NCI-H2227 (cell line): ENCODE data around the gene ENPEP.
"Not testable (repeated sequence)": the region's sequence is repeated elsewhere in the genome, so short reads cannot be mapped to it uniquely, and the experiment has no call there.

Experiments
- DNase-seq: peaks from one replicate; lab custom pipeline; 2025; ENCODE audit not compliant: unreplicated experiment; lab: John Stamatoyannopoulos, UW

ENPEP gene

DNA sequence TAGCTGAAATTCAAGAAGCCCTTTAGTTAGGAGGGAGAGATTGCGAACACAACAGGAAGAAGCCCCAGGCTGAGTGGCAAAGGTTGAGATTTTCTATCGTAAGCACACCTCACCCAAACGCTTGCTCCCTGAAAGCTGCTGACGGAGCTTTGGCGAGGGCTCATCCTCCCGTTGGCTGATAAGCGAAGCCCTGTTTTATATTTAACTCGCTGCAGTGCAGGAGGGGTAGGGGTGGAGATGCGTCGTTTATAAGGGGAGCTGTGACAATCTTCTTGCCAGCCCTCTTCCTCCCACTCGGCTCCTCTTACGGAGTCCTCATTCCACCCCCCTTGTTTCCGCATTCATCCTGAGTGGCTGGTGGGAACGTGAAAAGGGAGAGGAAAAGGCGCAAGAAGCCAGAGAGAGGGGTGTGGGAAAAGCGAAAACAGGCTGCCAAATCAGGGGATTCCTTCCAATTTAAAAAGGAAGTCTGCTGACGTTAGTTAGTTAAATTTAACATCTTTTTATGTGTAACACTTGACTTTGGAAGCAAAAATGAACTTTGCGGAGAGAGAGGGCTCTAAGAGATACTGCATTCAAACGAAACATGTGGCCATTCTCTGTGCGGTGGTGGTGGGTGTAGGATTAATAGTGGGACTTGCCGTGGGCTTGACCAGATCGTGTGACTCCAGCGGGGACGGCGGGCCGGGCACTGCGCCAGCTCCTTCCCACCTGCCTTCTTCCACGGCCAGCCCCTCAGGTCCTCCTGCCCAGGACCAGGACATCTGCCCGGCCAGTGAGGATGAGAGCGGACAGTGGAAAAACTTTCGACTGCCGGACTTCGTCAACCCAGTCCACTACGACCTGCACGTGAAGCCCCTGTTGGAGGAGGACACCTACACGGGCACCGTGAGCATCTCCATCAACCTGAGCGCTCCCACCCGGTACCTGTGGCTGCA, at the start of gene ENPEP:
Gene ENPEP (plus strand): TSS at position 275 of the 938 bp plus-strand sequence. CDS start 260 bp downstream, at position 535.
- peak; percentile 31 for DNase-seq

DNA sequence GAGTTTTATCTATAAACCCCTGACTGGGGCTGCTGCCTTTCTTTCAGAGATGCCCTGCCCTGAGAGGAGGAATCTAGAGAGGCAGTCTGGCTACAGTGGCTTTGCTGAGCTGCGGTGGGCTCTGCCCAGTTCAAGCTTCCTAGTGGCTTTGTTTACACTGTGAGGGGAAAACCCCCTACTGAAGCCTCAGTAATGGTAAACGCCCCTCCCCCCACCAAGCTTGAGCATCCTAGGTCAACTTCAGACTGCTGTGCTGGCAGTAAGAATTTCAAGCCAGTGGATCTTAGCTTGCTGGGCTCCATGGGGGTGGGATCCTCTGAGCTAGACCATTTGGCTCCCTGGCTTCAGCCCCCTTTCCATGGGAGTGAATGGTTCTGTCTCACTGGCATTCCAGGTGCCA, 44.1 kb upstream of the ENPEP start:
- DNase-seq = not testable (repeated sequence)

- not testable (repeated sequence) for DNase-seq
These were observed 38.7 kb upstream of the ENPEP start for GRCh38 chr4:110437292-110437691.

- not testable (repeated sequence) for DNase-seq
These were observed 36.7 kb upstream of the ENPEP start for GRCh38 chr4:110439209-110439608.

- no peak for DNase-seq
These were observed 33.6 kb upstream of the ENPEP start for GRCh38 chr4:110442309-110442708.

- no peak for DNase-seq
These were observed 33.2 kb upstream of the ENPEP start for GRCh38 chr4:110442788-110443187.

DNA sequence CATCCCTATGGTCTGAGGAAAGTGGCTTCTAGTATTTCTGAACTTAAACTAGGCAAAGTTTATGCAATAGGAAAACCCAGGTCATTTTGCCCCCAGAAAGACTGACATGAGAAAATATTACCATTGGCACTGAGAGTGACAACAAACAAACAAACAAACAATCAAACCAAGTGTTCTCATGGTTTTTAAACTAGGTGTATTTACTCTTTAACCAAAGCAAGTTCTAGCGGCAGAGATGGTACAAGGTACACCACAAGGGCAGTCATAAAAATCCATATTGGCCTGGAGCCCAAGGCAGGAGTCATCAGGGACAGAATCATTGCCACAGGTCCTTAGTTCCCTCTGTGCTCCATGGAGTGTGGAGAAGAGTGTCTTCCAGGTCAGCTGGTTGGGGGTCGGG, 26.0 kb upstream of the ENPEP start:
- no peak for DNase-seq

DNA sequence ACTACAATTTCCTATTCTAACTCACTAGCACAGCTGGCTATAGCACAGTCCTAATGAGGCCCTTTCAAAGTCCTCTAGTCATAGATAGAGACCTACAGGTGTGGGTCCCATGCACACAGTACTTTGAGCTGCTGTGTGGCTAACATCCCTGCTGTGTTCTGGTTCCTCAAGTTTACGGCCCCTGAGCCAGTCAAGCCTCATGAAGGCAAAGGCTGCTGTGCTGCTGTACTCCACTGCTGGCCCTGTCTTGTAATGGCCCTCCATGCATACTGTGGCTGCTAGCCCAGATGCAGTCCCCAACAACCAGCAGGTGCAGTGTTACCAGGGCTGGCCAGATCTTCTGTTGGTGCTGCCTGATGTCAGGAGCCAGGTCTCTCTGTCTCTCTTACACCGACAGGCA, 23.4 kb upstream of the ENPEP start:
- DNase-seq = no peak

GRCh38 chr4:110454441-110454840, 21.5 kb upstream of the ENPEP start:
- DNase-seq = no peak

- no peak for DNase-seq
These were observed 17.3 kb upstream of the ENPEP start for GRCh38 chr4:110458494-110459266.

GRCh38 chr4:110460074-110460746, 15.7 kb upstream of the ENPEP start:
- no peak for DNase-seq

DNA sequence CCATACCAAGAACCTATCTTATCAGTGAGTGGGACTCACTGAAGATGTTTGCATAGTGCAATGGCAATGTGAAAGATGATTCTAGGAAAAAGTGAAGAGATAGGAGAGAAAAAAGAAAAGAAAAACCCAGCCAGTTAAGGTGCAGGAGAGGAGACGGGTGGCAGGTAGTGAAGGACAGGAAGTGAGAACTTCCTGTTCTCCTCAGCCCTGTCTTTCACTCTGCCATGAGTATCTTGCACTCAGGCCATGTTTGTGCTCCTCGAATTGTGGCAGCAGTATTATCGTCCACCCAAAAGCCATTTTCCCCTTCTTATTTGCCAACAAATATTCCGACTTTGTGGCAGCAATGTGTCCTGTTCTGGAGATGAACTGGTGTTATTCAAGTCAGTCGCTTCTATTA, 8.6 kb upstream of the ENPEP start:
- DNase-seq = no peak

DNA sequence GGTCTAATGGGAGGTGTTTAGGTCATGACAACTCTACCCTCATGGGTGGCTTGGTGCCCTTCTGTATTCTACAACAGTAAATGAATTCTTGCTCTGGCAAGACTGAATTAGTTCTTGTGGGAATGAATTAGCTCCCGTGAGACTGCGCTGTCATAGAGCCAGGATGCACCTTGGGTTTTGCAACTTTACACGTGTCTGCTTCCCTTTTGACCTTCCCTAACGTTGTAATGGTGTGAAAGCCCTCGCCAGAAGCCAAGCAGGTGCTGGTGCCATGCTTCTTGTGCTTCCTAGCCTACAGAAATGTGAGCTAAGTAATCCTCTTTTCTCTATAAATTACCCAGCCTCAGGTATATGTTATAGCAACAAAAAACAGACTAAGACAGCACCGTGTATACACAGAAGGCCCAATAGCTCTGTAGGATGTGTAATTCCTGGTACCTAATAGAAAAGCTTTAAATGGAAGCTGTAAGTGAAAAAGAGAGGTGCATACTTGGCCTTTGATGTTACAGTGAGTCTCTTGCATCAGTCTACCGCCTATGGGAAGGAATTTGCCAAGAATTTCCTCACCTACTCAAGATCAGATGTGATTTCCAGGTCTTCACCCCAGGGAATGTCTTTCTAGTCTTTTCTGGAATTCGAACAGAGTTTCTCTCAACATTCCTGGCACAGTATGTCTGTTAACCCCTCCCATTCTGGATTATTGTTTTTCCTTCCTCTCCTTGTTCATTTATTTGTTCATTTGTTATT, 3.2 kb upstream of the ENPEP start:
- no peak for DNase-seq

- no peak for DNase-seq
These were observed 1.5 kb upstream of the ENPEP start for GRCh38 chr4:110474481-110474880.

DNA sequence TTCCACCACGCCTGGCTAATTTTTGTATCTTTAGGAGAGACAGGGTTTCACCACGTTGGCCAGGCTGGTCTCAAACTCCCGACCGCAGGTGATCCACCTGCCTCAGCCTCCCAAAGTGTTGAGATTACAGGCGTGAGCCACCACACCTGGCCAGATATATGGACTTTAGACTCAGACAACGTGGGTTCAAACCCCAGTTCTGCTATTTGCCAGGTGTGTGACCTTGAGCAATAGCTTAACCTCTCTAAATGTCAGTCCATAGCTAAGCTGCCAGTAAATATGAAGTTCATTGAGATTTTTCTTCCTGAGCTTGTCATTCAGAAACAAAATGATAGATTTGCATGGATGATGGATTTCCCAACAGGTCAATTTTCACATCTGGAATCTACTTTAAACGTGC, 875 bp upstream of the ENPEP start:
- not testable (repeated sequence) for DNase-seq

GRCh38 chr4:110477836-110478235, 1.9 kb downstream of the ENPEP start:
- no peak for DNase-seq

DNA sequence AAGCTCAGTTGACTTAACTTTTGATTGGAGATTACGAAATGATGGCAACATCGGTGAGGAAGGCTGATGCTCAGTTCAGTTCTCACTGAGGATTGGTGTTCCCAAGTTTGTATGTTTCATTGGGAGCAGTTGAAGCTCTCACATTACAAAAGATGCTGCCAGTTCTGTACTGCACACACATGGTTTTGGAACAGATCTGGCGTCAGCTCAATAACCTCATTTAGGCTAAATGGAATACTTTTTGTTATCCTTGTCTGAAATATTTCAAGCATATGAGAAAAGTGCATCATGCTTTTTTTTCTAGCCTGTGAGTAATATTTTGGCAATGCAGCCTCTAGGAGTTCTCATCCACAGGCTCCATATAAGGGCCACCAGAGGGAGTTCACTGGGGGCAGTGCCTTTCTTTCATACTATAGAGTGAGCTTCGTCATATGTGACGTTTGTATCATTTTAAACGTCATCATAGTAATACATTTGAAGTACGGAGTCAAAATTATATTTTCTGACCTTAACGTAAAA, 4.1 kb downstream of the ENPEP start:
- no peak for DNase-seq

DNA sequence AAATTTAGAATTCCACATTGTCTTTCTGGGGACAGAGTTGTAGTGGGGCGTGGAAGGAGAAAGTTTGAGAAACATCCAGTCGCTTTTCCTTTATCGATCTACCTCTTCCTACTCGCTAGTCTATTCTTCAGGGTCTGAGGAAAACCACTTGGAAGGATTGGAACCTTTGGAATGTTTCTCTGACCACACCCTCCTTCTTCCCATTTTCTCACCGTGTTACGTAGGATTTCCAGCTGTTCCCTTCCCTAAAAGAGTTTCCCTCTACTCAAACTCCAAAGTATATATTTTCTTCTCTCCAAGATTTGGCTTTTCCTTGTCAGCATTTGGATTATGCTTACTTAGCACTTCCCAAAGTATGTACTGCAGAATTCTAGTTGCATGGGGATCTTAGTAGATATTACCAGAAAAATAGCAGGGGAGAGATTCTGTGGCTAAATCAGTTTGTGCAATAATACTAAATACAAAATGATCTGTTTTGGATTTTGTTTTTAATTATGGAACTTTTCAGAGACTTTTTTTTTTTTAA, 4.9 kb downstream of the ENPEP start:
- no peak for DNase-seq

GRCh38 chr4:110483516-110483915, 7.6 kb downstream of the ENPEP start:
- no peak for DNase-seq

DNA sequence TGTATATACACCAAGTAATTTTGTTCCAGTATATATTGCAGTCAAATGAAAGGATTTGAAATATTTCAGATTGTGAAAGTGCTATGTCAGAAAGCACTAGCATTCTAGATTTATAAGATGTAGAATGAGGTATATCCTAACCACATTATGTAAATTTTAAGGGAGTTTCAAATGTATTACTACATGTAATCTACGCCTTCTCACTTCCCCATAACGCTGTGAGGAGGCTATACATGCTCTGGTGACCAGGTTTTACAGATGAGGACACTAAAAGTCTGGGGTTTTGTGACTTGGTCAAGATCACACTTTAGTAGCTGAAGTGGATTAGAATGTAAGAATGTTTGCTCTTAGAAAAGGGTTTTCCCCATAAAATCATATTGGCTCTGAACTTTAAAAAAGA, 8.1 kb downstream of the ENPEP start:
- no peak for DNase-seq
